ENCODE data around the gene IQSEC1. TPM values are rescaled to one million over a fixed set of nuclear protein-coding genes. Genes with fewer than 3 reads are reported as not detected.

IQSEC1 gene
- polyA plus RNA-seq (2012; ENCODE audit: insufficient read length, low read depth): 15.4 TPM

GRCh38 chr3:13073326-13074005 lies at the start of gene IQSEC1:
Gene IQSEC1, minus strand, starts transcription at chr3:13073429. Its CDS starts 415 bp downstream, at chr3:13073014.
- no peak for TF ChIP-seq POLR2AphosphoS5 (IDR thresholded peaks at IDR 0.05; ENCODE audit: low read depth, low read length)
- no peak for TF ChIP-seq REST (IDR thresholded peaks at IDR 0.05; ENCODE audit: insufficient read depth in 1 of 2, low read depth in 2 of 2, low read length in 2 of 2)
- TF ChIP-seq SIN3A (IDR thresholded peaks at IDR 0.05; ENCODE audit: borderline replicate concordance, insufficient read depth, low read length): no peak
- TF ChIP-seq TAF1 (IDR thresholded peaks at IDR 0.05; ENCODE audit: borderline replicate concordance, insufficient read depth, low read length): no peak
- no peak for TF ChIP-seq FOXP2 (optimal IDR thresholded peaks at IDR 0.05; ENCODE audit: borderline replicate concordance, extremely low read depth, extremely low read length, insufficient read depth)

- TF ChIP-seq REST (IDR thresholded peaks at IDR 0.05; ENCODE audit: insufficient read depth in 1 of 2, low read depth in 2 of 2, low read length in 2 of 2) (no peak), FOXP2 (optimal IDR thresholded peaks at IDR 0.05; ENCODE audit: borderline replicate concordance, extremely low read depth, extremely low read length, insufficient read depth) (no peak), SIN3A (IDR thresholded peaks at IDR 0.05; ENCODE audit: borderline replicate concordance, insufficient read depth, low read length) (no peak), POLR2AphosphoS5 (IDR thresholded peaks at IDR 0.05; ENCODE audit: low read depth, low read length) (no peak), TAF1 (IDR thresholded peaks at IDR 0.05; ENCODE audit: borderline replicate concordance, insufficient read depth, low read length) (no peak)
These were observed 49.1 kb upstream of the IQSEC1 start for GRCh38 chr3:13122081-13123012.

- peak in 1 of 2 experiments; percentile 82; a peak in 2 of 4 replicates for TF ChIP-seq REST (IDR thresholded peaks at IDR 0.05; ENCODE audit: insufficient read depth in 1 of 2, low read depth in 2 of 2, low read length in 2 of 2)
- no peak for TF ChIP-seq TAF1 (IDR thresholded peaks at IDR 0.05; ENCODE audit: borderline replicate concordance, insufficient read depth, low read length)
These were observed 48.3 kb upstream of the IQSEC1 start for GRCh38 chr3:13121553-13122001.

- TF ChIP-seq FOXP2 (optimal IDR thresholded peaks at IDR 0.05; ENCODE audit: borderline replicate concordance, extremely low read depth, extremely low read length, insufficient read depth) (no peak), POLR2AphosphoS5 (IDR thresholded peaks at IDR 0.05; ENCODE audit: low read depth, low read length) (no peak), REST (IDR thresholded peaks at IDR 0.05; ENCODE audit: insufficient read depth in 1 of 2, low read depth in 2 of 2, low read length in 2 of 2) (no peak), TAF1 (IDR thresholded peaks at IDR 0.05; ENCODE audit: borderline replicate concordance, insufficient read depth, low read length) (no peak), SIN3A (IDR thresholded peaks at IDR 0.05; ENCODE audit: borderline replicate concordance, insufficient read depth, low read length) (no peak)
These were observed 47.8 kb upstream of the IQSEC1 start for GRCh38 chr3:13120928-13121552.
